Nucleus accumbens (tissue), 56 donors: Measurements from ENCODE around the gene COG1.
"Not testable (repeated sequence)": the region's sequence is repeated elsewhere in the genome, so short reads cannot be mapped to it uniquely, and the experiment has no call there.

Experiments used
- DNase-seq, 56 donors: peaks; one replicate each; lab custom pipeline; 2025; lab: John Stamatoyannopoulos, UW

COG1 gene

DNA sequence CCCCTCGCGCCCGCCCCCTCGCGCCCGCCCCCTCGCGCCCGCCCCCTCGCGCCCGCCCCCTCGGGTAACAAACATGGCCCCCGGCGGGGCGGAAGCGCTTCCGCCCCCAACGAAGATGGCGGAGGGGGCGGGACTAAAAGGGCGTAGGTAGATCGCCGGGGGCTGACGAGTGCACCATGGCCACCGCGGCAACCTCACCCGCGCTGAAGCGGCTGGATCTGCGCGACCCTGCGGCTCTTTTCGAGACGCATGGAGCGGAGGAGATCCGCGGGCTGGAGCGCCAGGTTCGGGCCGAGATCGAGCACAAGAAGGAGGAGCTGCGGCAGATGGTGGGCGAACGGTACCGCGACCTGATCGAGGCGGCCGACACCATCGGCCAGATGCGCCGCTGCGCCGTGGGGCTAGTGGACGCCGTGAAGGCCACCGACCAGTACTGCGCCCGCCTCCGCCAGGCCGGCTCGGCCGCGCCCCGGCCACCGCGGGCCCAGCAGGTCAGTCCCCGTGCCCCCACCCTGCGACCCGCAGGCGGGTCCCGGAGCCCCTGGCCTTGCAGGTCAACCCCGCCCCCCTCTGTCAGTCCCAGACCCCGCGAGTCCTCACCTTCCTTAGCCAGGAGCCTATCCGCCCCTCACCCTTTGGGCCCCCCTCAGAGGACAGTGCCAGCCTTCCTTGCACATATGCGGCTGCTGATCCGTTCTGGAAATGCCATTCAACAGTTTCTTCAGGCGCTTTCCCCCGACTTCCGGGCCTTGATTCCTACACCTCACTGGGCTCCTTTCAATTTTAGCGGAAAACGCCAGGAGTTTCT, at the start of gene COG1:
Gene COG1 (plus strand): TSS at position 162 of the 808 bp plus-strand sequence. CDS start 15 bp downstream, at position 177.
- DNase-seq, result peak in 54 of 56 donors; percentile 33 to 89 (median 72)

DNA sequence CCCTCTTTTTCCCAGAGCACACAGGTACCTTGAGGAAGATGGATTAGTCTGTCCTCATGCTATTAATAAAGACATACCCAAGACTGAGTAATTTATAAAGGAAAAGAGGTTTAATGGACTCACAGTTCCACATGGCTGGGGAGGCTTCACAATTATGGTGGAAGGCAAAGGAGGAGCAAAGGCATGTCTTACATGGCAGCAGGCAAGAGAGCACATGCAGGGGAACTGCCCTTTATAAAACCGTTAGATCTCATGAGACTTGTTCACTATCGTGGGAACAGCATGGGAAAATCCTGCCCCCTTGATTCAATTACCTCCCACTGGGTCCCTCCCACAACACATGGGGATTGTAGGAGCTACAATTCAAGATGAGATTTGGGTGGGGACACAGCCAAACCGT, 48.6 kb upstream of the COG1 start:
- DNase-seq, result not testable (repeated sequence)

DNA sequence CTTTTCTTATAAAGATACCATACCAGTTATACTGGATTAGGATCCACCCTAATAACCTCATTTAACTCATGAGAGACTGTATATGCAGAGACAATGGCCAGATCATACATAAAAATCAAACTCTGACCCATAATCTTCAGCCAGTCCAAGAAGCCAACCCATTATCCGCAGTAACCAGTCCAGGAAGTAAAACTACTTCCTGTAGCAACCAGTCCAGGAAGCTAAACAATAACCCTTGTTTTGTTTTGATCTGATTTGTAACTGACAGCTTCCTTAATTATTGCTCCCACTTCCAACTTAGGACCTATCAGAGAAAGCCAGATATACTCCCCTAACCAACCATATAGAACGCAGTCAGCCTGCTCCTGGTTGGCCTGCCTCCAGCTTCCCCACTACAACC, 47.2 kb upstream of the COG1 start:
- DNase-seq, result no peak

- DNase-seq, result not testable (repeated sequence)
These were observed 45.1 kb upstream of the COG1 start for GRCh38 chr17:73147791-73148190.

DNA sequence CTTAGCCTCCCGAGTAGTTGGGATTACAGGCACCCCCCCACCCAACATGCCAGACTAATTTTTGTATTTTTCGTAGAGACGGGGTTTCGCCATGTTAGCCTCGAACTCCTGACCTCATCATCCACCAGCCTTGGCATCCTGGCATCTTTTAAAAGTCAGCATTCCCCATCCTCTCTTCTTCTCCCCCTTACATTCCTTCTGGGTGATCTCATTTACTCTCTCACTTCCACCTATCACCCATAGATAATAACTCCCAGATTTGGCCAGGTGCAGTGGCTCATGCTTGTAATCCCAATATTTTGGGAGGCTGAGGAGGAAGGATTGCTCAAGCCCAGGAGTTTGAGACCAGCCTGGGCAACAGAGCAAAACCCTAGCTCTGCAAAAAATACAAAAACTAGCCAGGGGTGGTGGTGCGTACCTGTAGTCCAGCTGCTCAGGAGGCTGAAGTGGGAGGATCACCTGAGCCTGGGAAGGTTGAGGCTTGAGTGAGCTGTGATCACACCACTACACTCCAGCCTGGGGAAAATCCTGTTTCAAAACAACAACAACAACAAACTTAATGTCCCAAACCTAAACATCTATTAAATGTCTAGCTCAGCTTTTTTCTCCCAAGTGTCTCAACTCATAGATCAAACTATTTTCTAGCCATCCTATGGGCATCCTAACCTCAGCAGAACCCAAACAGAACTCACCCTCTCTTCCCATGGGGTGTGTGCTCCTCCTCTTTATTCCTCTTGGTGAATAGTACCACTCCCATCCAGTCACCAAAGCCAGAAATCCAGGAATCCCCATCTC, 44.1 kb upstream of the COG1 start:
- no peak for DNase-seq

- not testable (repeated sequence) for DNase-seq
These were observed 42.1 kb upstream of the COG1 start for GRCh38 chr17:73150622-73151300.

DNA sequence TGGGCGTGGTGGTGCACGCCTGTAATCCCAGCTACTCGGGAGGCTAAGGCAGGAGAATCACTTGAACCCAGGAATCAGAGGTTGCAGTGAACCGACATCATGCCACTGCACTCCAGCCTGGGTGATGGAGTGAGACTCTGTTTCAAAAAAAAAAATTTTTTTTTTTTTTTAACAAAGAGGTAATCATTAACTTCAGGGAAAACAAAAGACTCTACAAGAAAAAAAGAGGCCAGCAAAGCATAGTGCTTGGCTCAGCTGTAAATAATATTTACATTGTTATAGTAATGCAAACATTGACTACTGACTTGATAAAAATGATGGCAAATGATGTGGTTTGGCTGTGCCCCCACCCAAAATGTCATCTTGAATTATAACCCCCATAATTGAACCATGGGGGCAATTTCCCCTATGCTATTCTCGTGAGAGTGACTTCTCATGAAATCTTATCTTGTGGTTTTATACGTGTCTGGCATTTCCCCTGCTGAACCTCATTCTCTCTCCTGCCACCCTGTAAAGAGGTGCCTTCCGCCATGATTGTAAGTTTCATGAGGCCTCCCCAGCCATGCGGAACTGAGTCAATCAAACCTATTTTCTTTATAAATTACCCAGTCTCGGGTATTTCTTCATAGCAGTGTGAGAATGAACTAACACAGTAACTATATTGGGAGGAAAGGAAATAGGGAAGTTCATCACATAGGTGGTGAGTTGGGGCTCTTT, 40.8 kb upstream of the COG1 start:
- no peak for DNase-seq

DNA sequence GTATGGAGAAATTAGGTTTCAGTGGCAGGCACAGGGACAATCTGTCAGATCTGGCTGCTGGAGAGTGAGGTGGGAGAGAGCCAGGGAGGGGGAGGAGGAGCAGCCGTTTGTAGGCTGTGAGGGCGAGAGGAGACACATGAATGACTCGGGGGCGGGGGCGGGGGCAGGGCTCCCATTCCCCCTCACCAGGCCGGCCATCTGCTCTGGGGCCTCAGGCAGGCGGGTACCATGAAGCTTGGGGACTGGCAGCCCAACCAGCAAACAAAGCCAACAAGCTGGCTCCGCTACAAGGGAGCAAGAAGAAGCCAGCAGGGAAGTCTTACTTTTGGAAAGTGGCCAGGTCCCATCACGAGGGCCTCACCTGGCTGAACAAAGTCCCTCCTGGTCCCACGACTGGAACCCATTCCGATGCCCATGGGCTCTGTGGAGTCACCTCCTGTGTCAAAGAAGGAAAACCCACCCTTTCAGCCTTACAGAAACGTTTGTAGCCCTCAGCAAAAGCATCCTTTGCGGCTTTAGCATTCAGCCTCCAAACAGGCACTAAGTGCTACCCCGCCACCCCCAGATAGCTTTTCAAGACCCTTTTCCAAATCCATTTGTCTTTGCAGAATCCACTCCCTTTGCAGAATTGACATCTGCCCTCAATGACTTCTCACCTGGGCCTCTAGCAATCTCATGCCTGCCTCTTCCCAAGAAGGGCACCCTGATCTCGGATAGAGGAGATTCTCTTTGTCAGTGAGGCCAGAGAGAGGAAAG, 37.3 kb upstream of the COG1 start:
- peak in 17 of 56 donors; percentile 3 to 49 (median 14) for DNase-seq

DNA sequence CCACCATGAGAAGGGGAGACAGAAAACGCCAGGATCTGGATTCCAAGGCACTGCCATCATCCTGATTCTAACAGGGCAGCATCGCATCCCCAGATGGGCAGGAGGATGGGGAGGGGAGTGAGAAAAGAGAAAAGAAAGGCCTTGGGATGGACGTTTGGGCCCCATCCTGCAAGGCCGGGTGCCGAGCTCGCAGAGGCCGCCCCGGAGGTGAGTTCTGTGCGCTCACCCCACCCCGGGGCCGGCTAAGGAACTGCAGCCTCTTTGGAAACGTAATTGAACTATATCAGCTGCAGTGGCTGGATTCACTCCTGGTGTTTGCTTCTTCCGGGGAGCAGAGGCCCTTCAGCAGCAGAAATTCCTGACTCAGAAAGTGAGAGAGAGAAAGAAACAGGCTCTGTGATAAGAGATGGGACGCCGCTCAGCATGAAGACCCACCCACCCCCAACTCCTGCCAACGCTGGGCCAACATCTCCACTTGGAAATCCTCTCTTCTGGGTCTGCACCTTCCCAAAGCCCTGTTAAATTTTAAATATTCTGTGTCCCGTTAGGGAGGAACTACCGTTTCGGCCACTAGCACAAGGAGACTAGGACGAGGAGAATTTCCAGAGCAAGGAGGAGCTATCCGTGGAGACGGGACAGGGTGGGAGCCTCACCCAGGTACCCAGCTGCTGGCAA, 36.6 kb upstream of the COG1 start:
- DNase-seq, result peak in 49 of 56 donors; percentile 11 to 82 (median 42)

DNA sequence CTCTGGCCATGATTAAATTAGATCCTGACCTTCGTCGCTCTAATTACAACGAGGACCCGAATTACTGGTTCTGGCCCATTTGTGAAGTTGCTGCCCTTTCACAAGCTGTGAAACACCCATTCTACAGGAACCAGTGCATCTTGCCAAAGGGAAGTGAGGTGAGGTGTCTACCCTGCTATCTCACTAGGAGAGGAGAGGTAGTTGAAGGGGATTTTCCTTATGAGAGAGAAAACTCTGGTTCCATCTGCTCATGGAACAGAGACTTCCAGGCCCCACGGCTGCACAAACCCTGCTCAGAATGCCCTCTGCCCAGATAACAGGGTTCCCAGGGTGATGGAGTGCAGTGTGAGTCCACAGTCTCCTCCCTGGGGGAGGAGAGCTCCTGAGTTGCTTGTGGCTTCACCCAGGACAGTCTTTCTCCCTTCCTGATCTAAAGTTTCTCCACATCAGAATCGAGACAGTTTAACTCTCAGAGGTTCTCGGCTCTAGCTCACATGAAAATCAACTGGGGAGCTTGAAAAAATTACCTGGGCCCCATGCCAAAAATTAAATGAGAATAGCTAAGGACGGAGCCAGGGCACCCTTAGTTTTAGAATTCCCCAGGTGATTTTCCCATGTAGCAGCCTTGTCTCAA, 35.9 kb upstream of the COG1 start:
- DNase-seq, result no peak

DNA sequence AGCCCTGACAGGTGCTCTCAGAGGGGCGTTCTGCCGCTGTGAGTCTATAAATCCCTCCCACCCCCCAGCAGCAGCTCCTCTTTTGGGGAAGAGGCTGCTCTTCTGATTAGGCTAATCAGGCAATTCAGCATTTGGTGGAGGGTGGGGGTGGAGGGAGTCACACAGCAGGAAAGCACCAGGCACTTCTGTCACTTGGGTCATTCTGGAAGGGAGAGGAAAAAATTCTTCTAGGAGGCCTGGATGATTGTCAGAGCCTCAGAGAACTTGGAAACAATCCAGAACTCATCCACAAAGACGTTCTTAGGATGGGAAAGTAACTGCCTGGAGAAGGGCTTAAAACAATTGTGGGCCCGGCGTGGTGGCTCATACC, 35.3 kb upstream of the COG1 start:
- DNase-seq, result no peak

- no peak for DNase-seq
These were observed 34.7 kb upstream of the COG1 start for GRCh38 chr17:73158133-73158532.

DNA sequence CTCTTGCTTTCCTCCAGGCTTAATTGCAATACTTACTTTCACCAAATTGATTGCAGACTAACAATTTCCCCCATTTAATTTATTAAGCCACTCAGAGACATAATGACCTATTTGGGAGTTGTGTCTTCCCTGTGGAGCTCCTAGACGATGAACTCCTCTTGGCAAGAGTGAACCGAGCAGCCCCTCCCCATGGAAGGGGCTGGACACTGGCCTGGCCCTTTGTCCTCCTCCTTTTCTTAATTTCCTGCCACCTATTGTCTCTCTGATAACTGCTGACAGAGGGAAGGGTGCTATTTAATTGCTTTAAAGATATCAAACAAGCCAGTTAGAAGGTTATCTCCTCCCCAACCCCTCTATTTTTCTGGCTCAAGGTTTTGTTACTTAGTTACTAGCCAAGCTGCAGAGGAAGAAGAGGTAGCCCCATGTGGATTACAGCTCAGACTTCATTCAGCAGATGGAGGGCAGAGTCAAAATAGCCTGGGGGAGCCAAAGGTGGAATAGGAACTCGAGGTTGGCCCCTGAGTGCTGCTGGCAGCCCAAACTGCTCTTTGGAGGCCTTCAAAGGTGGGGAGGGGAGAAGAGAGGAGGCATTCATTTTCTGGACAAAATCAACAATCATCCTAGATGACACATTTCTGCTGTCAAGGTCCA, 31.8 kb upstream of the COG1 start:
- DNase-seq, result no peak

DNA sequence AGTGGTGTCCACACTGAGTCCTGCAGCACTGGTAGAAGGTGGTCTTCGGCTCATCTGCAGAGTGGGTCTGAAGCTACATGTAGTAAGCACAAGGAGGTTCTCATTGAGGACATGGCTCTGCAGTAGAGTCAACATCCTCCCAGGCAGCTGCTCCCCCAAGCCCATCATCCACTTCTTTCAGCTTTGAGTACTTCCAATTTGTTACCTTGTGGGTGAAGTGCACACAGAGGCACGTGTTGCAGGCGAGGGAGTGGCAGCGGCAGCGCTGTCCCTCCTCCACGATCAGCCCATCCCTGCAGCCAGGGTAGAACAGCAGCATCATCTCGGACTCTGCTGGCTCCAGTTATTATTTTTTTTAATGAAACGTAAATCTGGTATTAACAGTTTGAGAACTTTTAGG, 29.8 kb upstream of the COG1 start:
- DNase-seq, result no peak

GRCh38 chr17:73165616-73166404, 27.0 kb upstream of the COG1 start:
- peak in 9 of 56 donors; percentile 1 to 41 (median 12) for DNase-seq

GRCh38 chr17:73166731-73167581, 25.9 kb upstream of the COG1 start:
- peak in 1 of 56 donors; percentile 6 for DNase-seq
